HCT116 (cell line): ENCODE measurements around the gene ULBP2. TPM values are rescaled to one million over a fixed set of nuclear protein-coding genes. Genes with fewer than 3 reads are reported as not detected.

Source experiments
- ATAC-seq: fragments of 200-7000 bp; cut with Tn5 transposase; 2 replicates; pipeline ENCODE4 v1.9.1; 2020; ENCODE audit warnings: mild to moderate bottlenecking, moderate library complexity
- BruUV-seq: library from RNA; stranded (reverse); fragments of 400-500 nt; replicated peaks from 2 replicates; lab custom pipeline; 2021; lab: Mats Ljungman, UMichigan
- CTCF ChIA-PET: fragments of 300-600 bp; sonication (Branson Sonifier 250); formaldehyde crosslinking; loops from one replicate; lab custom pipeline; 2021; ENCODE audit warnings: antibody characterized with exemption; lab: Charles Lee
- POLR2A ChIA-PET: fragments of 300-600, 350-600 bp; sonication (Branson Sonifier 250); formaldehyde crosslinking; loops from one replicate; lab custom pipeline; 2021; ENCODE audit warnings: antibody characterized with exemption; lab: Charles Lee
- RAD21 ChIA-PET, 2 experiments: fragments of 300-600 bp; sonication (Branson Sonifier 250); formaldehyde crosslinking; loops; one replicate each; lab custom pipeline; 2023; ENCODE audit warnings: low total read pairs in 2 of 2; ENCODE audit not compliant: uncharacterized antibody in 2 of 2, unreplicated experiment in 2 of 2, low non-redundant PET in 1 of 2; lab: Charles Lee
- DNase-seq: peaks from one replicate; pipeline ENCODE4 v3.0.0-alpha.2; 2010; ENCODE audit warnings: low read depth, low spot score
- H2AFZ ChIP-seq: fragments of 200-600 bp; shearing (Covaris generic), sonication (generic); 2 replicates; pipeline ENCODE4 v1.6.1; 2017; ENCODE audit warnings: low read depth, mixed run types, mixed read lengths, antibody characterized with exemption, low read length; ENCODE audit not compliant: poor library complexity, severe bottlenecking
- H3K27ac ChIP-seq: 2 replicates; pipeline ENCODE4 v1.5.1; 2012; ENCODE audit warnings: low read depth, low read length
- H3K27me3 ChIP-seq: fragments of 200-600 bp; sonication (generic); 2 replicates; pipeline ENCODE4 v1.6.1; 2016; ENCODE audit warnings: mixed run types, low read length, mixed read lengths; ENCODE audit not compliant: insufficient read depth
- H3K36me3 ChIP-seq, 2 experiments: fragments of 200-500 bp in 1 of 2; fragments of 200-600 bp in 1 of 2; sonication (Bioruptor generic) in 1 of 2; sonication (generic) in 1 of 2; 2 replicates each; pipeline versions ENCODE4 v1.5.1 to v1.6.1; 2014 to 2016; ENCODE audit warnings: low read length in 2 of 2, inconsistent platforms in 1 of 2, mixed read lengths in 1 of 2, mixed run types in 1 of 2; ENCODE audit not compliant: insufficient read depth in 2 of 2, control insufficient read depth in 1 of 2
- H3K4me1 ChIP-seq, 2 experiments: fragments of 200-600 bp in 1 of 2; sonication (generic) in 1 of 2; 2 replicates each; pipeline versions ENCODE4 v1.5.1 to v1.6.1; 2012 to 2017; ENCODE audit warnings: low read length in 2 of 2, inconsistent platforms in 1 of 2, mild to moderate bottlenecking in 1 of 2, mixed read lengths in 1 of 2, mixed run types in 1 of 2, moderate library complexity in 1 of 2; ENCODE audit not compliant: insufficient read depth in 2 of 2, control insufficient read depth in 1 of 2
- H3K4me2 ChIP-seq: fragments of 200-600 bp; sonication (generic); 2 replicates; pipeline ENCODE4 v1.6.1; 2017; ENCODE audit warnings: mixed run types, low read length, mixed read lengths
- H3K4me3 ChIP-seq, 2 experiments: fragments of 200-600 bp in 1 of 2; sonication (generic) in 1 of 2; replicated peaks in 1 of 2; 2 replicates each; pipeline ENCODE4 v1.5.1; 2011 to 2016; ENCODE audit warnings: low read length in 2 of 2, control low read depth in 1 of 2, low read depth in 1 of 2, mild to moderate bottlenecking in 1 of 2, mixed read lengths in 1 of 2, mixed run types in 1 of 2
- H3K79me2 ChIP-seq: fragments of 200-600 bp; sonication (generic); 2 replicates; pipeline ENCODE4 v1.6.1; 2017; ENCODE audit warnings: mild to moderate bottlenecking, mixed run types, low read length, moderate library complexity, mixed read lengths; ENCODE audit not compliant: insufficient read depth
- H3K9ac ChIP-seq: fragments of 200-600 bp; sonication (generic); 2 replicates; pipeline ENCODE4 v1.6.1; 2016; ENCODE audit warnings: low read length, mixed read lengths
- H3K9me2 ChIP-seq: fragments of 200-600 bp; sonication (generic), shearing (Covaris generic); 2 replicates; pipeline ENCODE4 v1.6.1; 2017; ENCODE audit warnings: mixed run types, mild to moderate bottlenecking, moderate library complexity; ENCODE audit not compliant: insufficient read depth
- H3K9me3 ChIP-seq, 2 experiments: fragments of 200-500 bp in 1 of 2; fragments of 200-600 bp in 1 of 2; sonication (Bioruptor generic) in 1 of 2; sonication (generic) in 1 of 2; 2 replicates each; pipeline ENCODE4 v1.6.1; 2014 to 2017; ENCODE audit warnings: low read length in 2 of 2, mixed read lengths in 2 of 2, inconsistent platforms in 1 of 2, low read depth in 1 of 2, mild to moderate bottlenecking in 1 of 2, mixed run types in 1 of 2, moderate library complexity in 1 of 2; ENCODE audit not compliant: control insufficient read depth in 1 of 2, insufficient read depth in 1 of 2
- H4K20me1 ChIP-seq: fragments of 200-600 bp; sonication (generic), shearing (Covaris generic); 2 replicates; pipeline ENCODE4 v1.6.1; 2017; ENCODE audit warnings: mixed run types, mild to moderate bottlenecking, moderate library complexity; ENCODE audit not compliant: insufficient read depth
- CEBPB ChIP-seq: IDR thresholded peaks from 2 replicates; pipeline ENCODE4 v1.6.1; 2012; ENCODE audit warnings: low read depth
- ELF1 ChIP-seq: IDR thresholded peaks from 2 replicates; pipeline ENCODE4 v1.6.1; 2012; ENCODE audit warnings: low read depth, borderline replicate concordance
- EZH2 ChIP-seq: fragments of 200-600 bp; sonication (generic); IDR thresholded peaks from 2 replicates; pipeline ENCODE4 v1.6.1; 2017; ENCODE audit warnings: antibody characterized with exemption, mixed run types
- EZH2phosphoT487 ChIP-seq: fragments of 200-600 bp; IDR thresholded peaks from 2 replicates; pipeline ENCODE4 v1.6.1; 2018; ENCODE audit warnings: antibody characterized with exemption, borderline replicate concordance
- JUND ChIP-seq: IDR thresholded peaks from 2 replicates; pipeline ENCODE4 v1.6.1; 2012
- MAX ChIP-seq: IDR thresholded peaks from 2 replicates; pipeline ENCODE4 v1.6.1; 2012
- SRF ChIP-seq: IDR thresholded peaks from 2 replicates; pipeline ENCODE4 v1.6.1; 2012; ENCODE audit warnings: low read depth
- TCF7L2 ChIP-seq: IDR thresholded peaks from 2 replicates; pipeline ENCODE4 v1.7.0; 2011; ENCODE audit warnings: borderline replicate concordance, inconsistent platforms; ENCODE audit not compliant: insufficient read depth, insufficient read length; ENCODE audit errors: extremely low read depth
- ZBTB33 ChIP-seq: IDR thresholded peaks from 2 replicates; pipeline ENCODE4 v1.6.1; 2011; ENCODE audit warnings: mild to moderate bottlenecking, low read length, moderate library complexity; ENCODE audit not compliant: insufficient replicate concordance; ENCODE audit errors: extremely low read depth
- ZFX ChIP-seq: fragments of 450-650 bp; IDR thresholded peaks from 2 replicates; pipeline ENCODE4 v1.6.1; 2017
- ZNF274 ChIP-seq: fragments of 200-500 bp; sonication (Bioruptor generic); IDR thresholded peaks from 2 replicates; pipeline ENCODE4 v1.6.1; 2014; ENCODE audit warnings: mild to moderate bottlenecking, low read depth, low read length, inconsistent platforms
- intact Hi-C: fragments of 100-400 bp; cut with micrococcal nuclease; formaldehyde crosslinking; loops from 2 replicates; pipeline ENCODE4 v1.10.0; 2022
- total RNA-seq: library from RNA; stranded (reverse); gene quantifications from one replicate; pipeline ENCODE4 v1.2.1, GENCODE V29; 2021; ENCODE audit not compliant: unreplicated experiment

The ULBP2 gene
- total RNA-seq, 1 experiment from 2014 or later: 10.2 TPM

- intact Hi-C loops: no loop called here
- BruUV-seq: no TSS peak
- Histone ChIP-seq H3K9me2 (no peaks in the 10 kb centered on the region), H3K9ac (no peak overlapping the region), H3K27me3 (no peaks in the 10 kb centered on the region), H3K4me1 (no peaks in the 10 kb centered on the region), H3K9me3 (no peaks in the 10 kb centered on the region), H3K27ac (no peak overlapping the region), H3K4me3 (no peak overlapping the region), H4K20me1 (no peaks in the 10 kb centered on the region), H3K4me2 (no peak overlapping the region), H3K79me2 (no peaks in the 10 kb centered on the region), H2AFZ (no peak overlapping the region), H3K36me3 (no peaks in the 10 kb centered on the region)
- ATAC-seq: no peak
- ChIA-PET POLR2A (no interaction called here), RAD21 (no interaction called here), CTCF (no interaction called here)
- no peak for DNase-seq
- TF ChIP-seq ZBTB33 (no peak), CEBPB (no peak), SRF (no peak)
Observed at GRCh38 chr6:149915970-149916865, 25.6 kb upstream of the ULBP2 start.

GRCh38 chr6:149917679-149918078 is 24.1 kb upstream of the ULBP2 start:
- Histone ChIP-seq H3K27me3 (no peaks in the 10 kb centered on the region), H3K9ac (no peak overlapping the region), H2AFZ (no peak overlapping the region), H3K9me2 (no peaks in the 10 kb centered on the region), H3K36me3 (no peaks in the 10 kb centered on the region), H4K20me1 (no peaks in the 10 kb centered on the region), H3K4me2 (no peak overlapping the region), H3K4me3 (no peak overlapping the region), H3K27ac (no peak overlapping the region), H3K9me3 (no peaks in the 10 kb centered on the region), H3K79me2 (no peaks in the 10 kb centered on the region), H3K4me1 (peaks cover 0 to 4% of the 10 kb centered on the region in 2 experiments; a peak in 1 of 4 replicates)
- intact Hi-C loops: no loop called here
- BruUV-seq: no TSS peak
- RAD21 ChIA-PET: no interaction called here
- DNase-seq (no peak), ATAC-seq (no peak)
- CTCF ChIA-PET: no interaction called here
- TF ChIP-seq TCF7L2 (no peak), EZH2phosphoT487 (no peak), EZH2 (no peak), ZFX (no peak), ZBTB33 (no peak), ELF1 (no peak), MAX (no peak), JUND (no peak), ZNF274 (no peak)
- POLR2A ChIA-PET: no interaction called here
